NCI-H2107 treated with DMSO at 0.1 percent for 48 hours (cell line): Measurements from ENCODE around the gene ALG13.
"Not testable (repeated sequence)": the region's sequence is repeated elsewhere in the genome, so short reads cannot be mapped to it uniquely, and the experiment has no call there.

ENCODE experiments used
- DNase-seq: peaks from one replicate; lab custom pipeline; 2025; ENCODE audit not compliant: unreplicated experiment; lab: John Stamatoyannopoulos, UW

The ALG13 gene

GRCh38 chrX:111756486-111756885, 75.5 kb downstream of the ALG13 start:
- no peak for DNase-seq

- DNase-seq: no peak
Observed at GRCh38 chrX:111759686-111760085, 78.7 kb downstream of the ALG13 start.

- DNase-seq: no peak
Observed at GRCh38 chrX:111761578-111762135, 80.7 kb downstream of the ALG13 start.

- no peak for DNase-seq
Observed at GRCh38 chrX:111778591-111778990, 97.6 kb downstream of the ALG13 start.

- no peak for DNase-seq
Observed at GRCh38 chrX:111779582-111779981, 98.6 kb downstream of the ALG13 start.

- DNase-seq: no peak
Observed at GRCh38 chrX:111784667-111785066, 103.7 kb downstream of the ALG13 start.

- DNase-seq: not testable (repeated sequence)
Observed at GRCh38 chrX:111790054-111790453, 109.1 kb downstream of the ALG13 start.
